Breast epithelium (tissue), 3 donors: ENCODE data around the gene DCX.

ENCODE experiments used
- CTCF ChIP-seq, 3 donors: fragments of 450-650 bp; IDR thresholded peaks; one replicate each; pipeline ENCODE4 v1.5.1; 2016 to 2017; ENCODE audit warnings: antibody characterized with exemption in 3 of 3, mild to moderate bottlenecking in 3 of 3, moderate library complexity in 3 of 3
- POLR2A ChIP-seq: fragments of 450-650 bp; IDR thresholded peaks from one replicate; pipeline ENCODE4 v1.6.1; 2016; ENCODE audit warnings: antibody characterized with exemption, mild to moderate bottlenecking, moderate library complexity
- POLR2AphosphoS5 ChIP-seq, 3 donors: sonication (generic); formaldehyde crosslinking; IDR thresholded peaks; one replicate each; pipeline ENCODE4 v1.6.1; 2017; ENCODE audit warnings: antibody characterized with exemption in 3 of 3

GRCh38 chrX:111387470-111388070, 24.4 kb downstream of the DCX start:
- no peak for TF ChIP-seq CTCF (IDR thresholded peaks at IDR 0.05)
- TF ChIP-seq POLR2A: no peak
- no peak for TF ChIP-seq POLR2AphosphoS5 (IDR thresholded peaks at IDR 0.05)
